Gastroesophageal sphincter (tissue), 3 donors: Measurements from ENCODE around the gene MEG3.

ENCODE experiments used
- POLR2AphosphoS5 ChIP-seq: sonication (generic); formaldehyde crosslinking; IDR thresholded peaks from one replicate; pipeline ENCODE4 v1.6.1; 2017; ENCODE audit warnings: antibody characterized with exemption
- TF ChIP-seq, protein P1 (sequence below), 4 experiments: fragments of 200-600 bp in 2 of 4; fragments of 450-650 bp in 2 of 4; sonication (generic) in 1 of 4; IDR thresholded peaks; one replicate each; pipeline ENCODE4 v1.5.1; 2017 to 2019; ENCODE audit warnings: antibody characterized with exemption in 4 of 4, mild to moderate bottlenecking in 2 of 4, moderate library complexity in 2 of 4

DNA sequence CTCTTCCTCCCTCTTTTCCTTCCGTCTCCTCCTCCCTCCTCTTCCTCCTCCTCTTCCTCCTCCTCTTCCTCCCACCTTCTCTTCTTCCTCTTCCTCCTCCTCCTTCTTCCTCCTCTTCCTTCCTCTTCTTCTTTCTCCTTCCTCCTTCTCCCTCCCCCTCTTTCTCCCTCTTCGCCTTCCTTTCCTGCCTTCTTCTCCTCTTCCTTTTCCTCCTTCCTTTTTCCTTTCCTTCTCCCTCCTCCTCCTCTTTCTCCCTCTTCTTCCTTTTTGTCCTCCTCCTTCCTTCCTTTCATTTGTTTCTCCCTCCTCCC is 36.0 kb downstream of the MEG3 start:
- TF ChIP-seq, protein P1, sequence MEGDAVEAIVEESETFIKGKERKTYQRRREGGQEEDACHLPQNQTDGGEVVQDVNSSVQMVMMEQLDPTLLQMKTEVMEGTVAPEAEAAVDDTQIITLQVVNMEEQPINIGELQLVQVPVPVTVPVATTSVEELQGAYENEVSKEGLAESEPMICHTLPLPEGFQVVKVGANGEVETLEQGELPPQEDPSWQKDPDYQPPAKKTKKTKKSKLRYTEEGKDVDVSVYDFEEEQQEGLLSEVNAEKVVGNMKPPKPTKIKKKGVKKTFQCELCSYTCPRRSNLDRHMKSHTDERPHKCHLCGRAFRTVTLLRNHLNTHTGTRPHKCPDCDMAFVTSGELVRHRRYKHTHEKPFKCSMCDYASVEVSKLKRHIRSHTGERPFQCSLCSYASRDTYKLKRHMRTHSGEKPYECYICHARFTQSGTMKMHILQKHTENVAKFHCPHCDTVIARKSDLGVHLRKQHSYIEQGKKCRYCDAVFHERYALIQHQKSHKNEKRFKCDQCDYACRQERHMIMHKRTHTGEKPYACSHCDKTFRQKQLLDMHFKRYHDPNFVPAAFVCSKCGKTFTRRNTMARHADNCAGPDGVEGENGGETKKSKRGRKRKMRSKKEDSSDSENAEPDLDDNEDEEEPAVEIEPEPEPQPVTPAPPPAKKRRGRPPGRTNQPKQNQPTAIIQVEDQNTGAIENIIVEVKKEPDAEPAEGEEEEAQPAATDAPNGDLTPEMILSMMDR (IDR thresholded peaks at IDR 0.05) = no peak
- TF ChIP-seq POLR2AphosphoS5 = no peak
